Lower leg skin (tissue), 4 donors: ENCODE data around the gene CAV2. TPM values are rescaled to one million over a fixed set of nuclear protein-coding genes. Genes with fewer than 3 reads are reported as not detected.

ENCODE experiments used
- DNase-seq, 2 donors: peaks; one replicate each; pipeline ENCODE4 v3.0.0-alpha.2; 2019; ENCODE audit warnings: low spot score in 2 of 2
- H3K4me3 ChIP-seq: fragments of 200-600 bp; sonication (generic); 2 replicates; pipeline ENCODE4 v1.5.1; 2017; ENCODE audit warnings: mild to moderate bottlenecking, low read depth; ENCODE audit not compliant: poor library complexity, severe bottlenecking
- CTCF ChIP-seq, 3 donors: fragments of 450-650 bp; IDR thresholded peaks; one replicate each; pipeline ENCODE4 v1.5.1; 2016; ENCODE audit warnings: antibody characterized with exemption in 3 of 3, mild to moderate bottlenecking in 3 of 3, moderate library complexity in 2 of 3
- POLR2A ChIP-seq, 2 donors: fragments of 450-650 bp; IDR thresholded peaks; one replicate each; pipeline ENCODE4 v1.6.1; 2016 to 2017; ENCODE audit warnings: antibody characterized with exemption in 2 of 2, mild to moderate bottlenecking in 1 of 2, moderate library complexity in 1 of 2
- WGBS, 2 donors: methylation state at CpG; one replicate each; pipeline ENCODE4 v1.1.5; 2018; 5-methylcytosine and 5-hydroxymethylcytosine counted together
- intact Hi-C: fragments of 100-400 bp; cut with DNase I; formaldehyde crosslinking; loops from one replicate; pipeline ENCODE4 v1.15.0; 2023; ENCODE audit warnings: low total_unique reads
- total RNA-seq, 4 donors: library from RNA; depleted of rRNA; stranded (reverse); fragments of >200 nt; gene quantifications; one replicate each; pipeline ENCODE4 v1.1.0, GENCODE V29; 2016

The CAV2 gene
- total RNA-seq, 4 donors from 2014 or later, result 47.3 to 72.1 (median 67.7) TPM

GRCh38 chr7:116511552-116512519 is 12.3 kb downstream of the CAV2 start:
- no peak for DNase-seq
- 41 to 48% methylated on average over 12 of the region's 12 CpGs for WGBS, 2 donors
- intact Hi-C loops, result no loop called here
- no peak overlapping the region for H3K4me3 ChIP-seq
- TF ChIP-seq CTCF (IDR thresholded peaks at IDR 0.05) (no peak), POLR2A (IDR thresholded peaks at IDR 0.05) (no peak)

GRCh38 chr7:116512520-116513188 is 13.1 kb downstream of the CAV2 start:
- no peak overlapping the region for H3K4me3 ChIP-seq
- DNase-seq, result no peak
- TF ChIP-seq POLR2A (IDR thresholded peaks at IDR 0.05) (no peak), CTCF (IDR thresholded peaks at IDR 0.05) (no peak)
- intact Hi-C loops, result no loop called here
- 67 to 69% methylated on average over 4 of the region's 4 CpGs for WGBS, 2 donors

DNA sequence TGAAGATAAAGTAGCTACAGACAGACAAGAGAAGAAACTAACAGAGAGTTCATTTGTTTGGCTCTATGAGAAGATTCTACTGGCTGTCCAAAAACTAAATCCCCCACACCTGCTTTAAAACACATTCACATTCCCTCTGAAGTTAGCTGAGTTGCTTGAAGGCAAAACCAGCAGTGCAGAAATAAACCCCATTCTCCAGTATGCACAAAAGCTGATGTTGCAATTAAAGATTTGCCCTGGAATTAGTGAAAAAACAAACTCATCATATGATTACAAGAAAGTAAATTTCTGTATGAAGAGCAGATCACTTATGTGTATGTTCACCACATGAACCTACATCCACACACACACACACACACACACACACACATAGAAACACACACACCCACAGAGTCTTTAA is 16.0 kb downstream of the CAV2 start:
- intact Hi-C loops, result no loop called here

GRCh38 chr7:116516324-116516723 is 16.8 kb downstream of the CAV2 start:
- TF ChIP-seq CTCF (IDR thresholded peaks at IDR 0.05) (no peak), POLR2A (IDR thresholded peaks at IDR 0.05) (no peak)
- H3K4me3 ChIP-seq, result no peak overlapping the region
- no peak for DNase-seq
- intact Hi-C loops, result no loop called here

More for the DNA sequence above, 16.0 kb downstream of the CAV2 start:
- DNase-seq, result no peak
- TF ChIP-seq CTCF (IDR thresholded peaks at IDR 0.05) (no peak), POLR2A (IDR thresholded peaks at IDR 0.05) (no peak)
- no peak overlapping the region for H3K4me3 ChIP-seq

GRCh38 chr7:116517626-116518025 is 18.1 kb downstream of the CAV2 start:
- 92 to 94% methylated on average over 1 of the region's 1 CpG for WGBS, 2 donors
- intact Hi-C loops, result no loop called here
- TF ChIP-seq POLR2A (IDR thresholded peaks at IDR 0.05) (no peak), CTCF (IDR thresholded peaks at IDR 0.05) (no peak)

More at GRCh38 chr7:116517626-116518025, 18.1 kb downstream of the CAV2 start:
- DNase-seq, result no peak
- H3K4me3 ChIP-seq, result no peak overlapping the region
